ENCODE measurements around the gene SNPH.

Gene SNPH

GRCh38 chr20:1287787-1288569, 21.9 kb downstream of the SNPH start:
- peak in 4 of 14 donors; percentile 10 to 88 (median 40) for DNase-seq

DNA sequence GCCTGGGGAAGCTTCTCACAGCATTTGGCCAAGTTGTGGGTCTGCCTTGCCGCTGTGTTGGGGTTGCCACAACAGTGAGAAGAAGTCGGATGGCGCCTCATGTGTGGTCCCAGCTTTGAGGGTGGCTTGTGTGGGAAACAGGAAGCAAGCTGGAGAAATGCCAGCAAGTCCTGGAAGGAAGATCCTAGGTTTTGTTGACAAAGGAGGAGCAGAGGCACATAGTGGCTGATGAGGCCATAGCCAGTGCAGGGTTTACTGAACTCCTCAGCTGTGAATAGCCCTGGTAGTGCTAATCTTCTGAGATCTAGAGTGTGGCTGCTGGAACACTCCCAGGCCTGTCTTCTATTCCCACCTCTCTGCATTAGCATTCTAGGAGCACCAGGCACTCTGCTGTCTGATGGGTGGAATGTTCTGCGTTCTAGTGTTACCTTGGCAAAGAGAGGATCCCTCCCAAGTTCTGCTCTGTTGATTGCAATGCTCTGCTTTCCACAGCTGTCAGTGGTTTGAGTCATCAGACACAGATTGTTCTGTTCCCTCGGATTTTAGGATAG, 25.2 kb downstream of the SNPH start:
- no peak for DNase-seq

GRCh38 chr20:1292620-1293019, 26.5 kb downstream of the SNPH start:
- no peak for DNase-seq

DNA sequence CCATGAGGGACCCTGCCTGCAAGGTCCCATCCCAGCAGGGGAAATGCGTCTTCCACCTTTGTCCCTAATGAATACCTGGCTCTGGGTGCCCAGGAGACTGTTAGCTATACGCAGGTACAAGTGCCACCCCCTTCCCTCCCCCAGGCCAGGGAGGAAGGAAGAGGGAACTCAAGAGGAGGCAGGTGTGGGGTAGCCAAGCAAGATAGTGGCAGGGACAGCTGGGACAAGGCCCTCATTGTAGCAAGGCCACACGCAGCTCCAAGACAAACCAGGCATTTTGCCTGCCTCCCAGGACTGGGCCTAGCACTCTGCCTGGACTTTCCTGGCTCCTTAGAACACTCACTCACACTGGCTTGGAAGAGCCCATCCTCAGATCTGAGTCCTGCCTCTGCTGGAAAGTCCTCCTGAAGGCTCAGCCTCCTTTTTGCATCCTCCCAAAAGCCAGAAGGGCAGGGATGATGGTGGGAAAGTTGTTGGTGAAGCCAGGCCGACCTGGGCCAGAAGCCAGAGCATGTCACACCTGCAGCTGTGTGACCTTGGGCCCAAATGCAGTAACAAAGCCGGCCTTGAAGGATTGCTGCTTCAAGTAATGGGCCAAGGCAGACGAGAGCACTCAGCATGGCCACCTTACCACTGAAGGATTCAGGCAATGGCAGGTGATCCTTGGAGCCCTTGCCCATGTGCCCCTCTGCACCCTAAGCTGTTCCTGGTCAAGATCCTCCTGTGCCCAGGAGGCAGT, 27.7 kb downstream of the SNPH start:
- DNase-seq: no peak

GRCh38 chr20:1294497-1294896, 28.4 kb downstream of the SNPH start:
- DNase-seq: no peak

- DNase-seq: no peak
Observed at GRCh38 chr20:1295276-1295930, 29.3 kb downstream of the SNPH start.

DNA sequence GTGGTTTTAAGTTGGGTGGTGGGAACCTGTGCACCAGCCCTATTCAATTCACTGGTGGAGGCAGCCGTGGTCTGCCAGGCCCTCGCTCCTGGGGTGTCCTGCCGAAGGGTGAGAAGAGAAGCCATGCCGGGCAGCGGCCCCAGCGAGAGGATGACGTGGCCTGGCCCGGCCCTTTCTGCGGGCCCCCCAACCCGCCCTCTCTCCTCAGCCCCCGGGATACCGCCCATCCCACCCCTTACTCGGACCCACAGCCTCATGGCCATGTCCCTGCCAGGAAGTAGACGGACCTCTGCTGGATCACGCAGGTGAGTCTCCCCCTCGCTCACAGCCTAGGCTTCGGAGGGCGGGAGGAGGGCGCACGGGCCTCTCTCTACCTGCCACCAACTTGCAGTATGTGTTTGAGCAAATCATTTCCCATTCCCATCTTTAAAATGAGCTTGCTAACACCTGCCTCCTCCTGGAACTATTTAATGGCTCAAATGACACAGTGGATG, 30.1 kb downstream of the SNPH start:
- DNase-seq: no peak

GRCh38 chr20:1296922-1297321, 30.8 kb downstream of the SNPH start:
- no peak for DNase-seq

GRCh38 chr20:1297486-1297885, 31.4 kb downstream of the SNPH start:
- peak in 1 of 14 donors; percentile 64 for DNase-seq

DNA sequence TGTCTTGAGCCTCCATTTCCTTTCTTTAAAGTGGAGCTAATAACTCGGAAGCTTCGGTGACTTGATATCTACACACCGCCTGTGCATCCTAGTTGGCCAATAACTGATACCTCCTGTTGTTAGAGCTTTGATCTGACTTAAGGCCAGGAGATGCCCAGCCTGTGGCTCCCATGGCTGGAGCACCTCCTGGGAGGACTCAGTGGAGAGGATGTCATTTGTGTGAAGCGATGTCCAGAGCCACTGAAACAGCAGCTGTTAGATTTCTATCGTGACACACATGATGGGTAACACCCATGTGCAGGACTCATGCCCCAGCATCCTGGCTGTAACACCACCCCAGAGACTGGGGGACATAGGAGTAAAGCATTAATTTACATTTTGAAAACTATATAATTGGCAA, 32.1 kb downstream of the SNPH start:
- DNase-seq: no peak

GRCh38 chr20:1298888-1299511, 32.9 kb downstream of the SNPH start:
- no peak for DNase-seq

- no peak for DNase-seq
Observed at GRCh38 chr20:1299522-1299921, 33.4 kb downstream of the SNPH start.

DNA sequence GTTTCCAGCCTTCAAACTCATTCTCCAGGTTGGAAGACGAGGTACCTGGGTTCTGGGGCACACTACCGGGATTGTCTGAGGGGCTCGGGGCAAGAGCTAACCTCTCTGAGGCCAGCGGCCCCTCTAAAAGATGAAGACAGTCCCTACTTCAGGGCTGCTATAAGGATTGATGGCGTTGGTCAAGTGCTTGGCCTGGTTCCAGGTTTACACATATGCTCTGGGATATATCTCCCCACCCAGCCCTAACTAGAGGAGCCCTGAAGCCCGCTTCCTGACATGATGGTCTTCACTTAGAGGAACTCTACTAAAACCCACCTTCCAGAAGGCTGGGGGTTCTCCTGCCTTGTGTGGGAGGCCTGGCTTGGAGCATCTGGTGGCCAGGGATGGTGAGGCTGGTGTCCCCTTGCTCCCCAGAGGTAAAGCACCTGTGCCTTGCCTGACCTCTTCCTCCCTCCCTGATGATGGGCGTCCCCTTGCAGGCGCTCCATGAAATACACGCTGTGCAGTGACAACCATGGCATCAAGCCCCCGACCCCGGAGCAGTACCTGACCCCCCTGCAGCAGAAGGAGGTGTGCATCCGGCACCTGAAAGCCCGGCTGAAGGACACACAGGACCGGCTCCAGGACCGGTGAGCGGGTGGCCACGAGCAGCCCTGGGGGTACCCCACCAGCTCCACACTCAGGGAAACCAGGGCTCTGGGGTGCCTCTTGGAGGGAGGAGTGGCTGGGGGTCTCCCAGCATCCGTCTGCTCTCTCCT, 34.2 kb downstream of the SNPH start:
- no peak for DNase-seq

DNA sequence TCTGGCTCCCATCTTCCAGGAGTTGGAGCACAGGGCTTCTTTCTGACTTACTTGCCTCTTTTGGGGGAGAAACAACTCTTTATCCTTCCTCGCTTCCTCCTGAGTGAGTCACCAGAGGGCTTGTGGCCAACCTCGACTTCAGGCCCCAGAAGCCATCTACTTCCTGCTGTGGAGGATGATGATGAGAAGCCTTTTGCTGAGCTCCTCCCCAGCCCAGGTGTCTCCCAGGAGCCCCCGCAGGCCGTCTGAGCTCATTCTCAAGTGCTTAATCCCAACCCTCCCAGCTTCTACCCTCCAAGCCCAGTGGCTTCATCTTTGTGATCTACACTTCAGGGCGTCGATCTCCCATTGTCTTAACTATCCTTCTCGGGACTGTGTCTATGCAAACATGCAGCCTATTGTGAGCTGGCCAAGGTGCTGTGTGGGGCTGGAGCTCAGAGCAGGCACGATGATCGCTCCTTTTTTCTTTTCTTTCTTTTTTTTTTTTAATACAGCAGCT, 35.0 kb downstream of the SNPH start:
- DNase-seq: no peak

- DNase-seq: peak in 2 of 14 donors; percentile 59 to 99
Observed at GRCh38 chr20:1302685-1303541, 36.8 kb downstream of the SNPH start.

DNA sequence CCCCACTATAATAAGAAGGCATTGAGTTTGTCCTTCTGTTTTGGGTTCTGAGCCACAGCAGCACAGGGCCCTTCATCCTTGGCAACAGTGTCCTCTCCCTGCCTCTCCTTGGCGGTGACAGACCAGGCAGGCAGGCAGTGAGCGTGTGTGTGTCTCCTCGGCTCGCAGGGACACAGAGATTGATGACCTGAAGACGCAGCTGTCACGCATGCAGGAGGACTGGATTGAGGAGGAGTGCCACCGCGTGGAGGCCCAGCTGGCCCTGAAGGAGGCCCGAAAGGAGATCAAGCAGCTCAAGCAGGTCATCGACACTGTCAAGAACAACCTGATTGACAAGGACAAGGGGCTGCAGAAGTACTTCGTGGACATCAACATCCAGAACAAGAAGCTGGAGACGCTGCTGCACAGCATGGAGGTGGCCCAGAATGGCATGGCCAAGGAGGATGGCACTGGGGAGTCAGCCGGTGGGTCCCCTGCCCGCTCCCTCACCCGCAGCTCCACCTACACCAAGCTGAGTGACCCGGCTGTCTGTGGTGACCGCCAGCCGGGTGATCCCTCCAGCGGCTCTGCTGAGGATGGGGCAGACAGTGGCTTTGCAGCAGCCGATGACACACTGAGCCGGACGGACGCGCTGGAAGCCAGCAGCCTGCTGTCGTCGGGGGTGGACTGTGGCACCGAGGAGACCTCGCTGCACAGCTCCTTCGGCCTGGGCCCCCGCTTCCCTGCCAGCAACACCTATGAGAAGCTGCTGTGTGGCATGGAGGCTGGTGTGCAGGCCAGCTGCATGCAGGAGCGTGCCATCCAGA, 38.8 kb downstream of the SNPH start:
- DNase-seq: peak in 1 of 14 donors; percentile 17

DNA sequence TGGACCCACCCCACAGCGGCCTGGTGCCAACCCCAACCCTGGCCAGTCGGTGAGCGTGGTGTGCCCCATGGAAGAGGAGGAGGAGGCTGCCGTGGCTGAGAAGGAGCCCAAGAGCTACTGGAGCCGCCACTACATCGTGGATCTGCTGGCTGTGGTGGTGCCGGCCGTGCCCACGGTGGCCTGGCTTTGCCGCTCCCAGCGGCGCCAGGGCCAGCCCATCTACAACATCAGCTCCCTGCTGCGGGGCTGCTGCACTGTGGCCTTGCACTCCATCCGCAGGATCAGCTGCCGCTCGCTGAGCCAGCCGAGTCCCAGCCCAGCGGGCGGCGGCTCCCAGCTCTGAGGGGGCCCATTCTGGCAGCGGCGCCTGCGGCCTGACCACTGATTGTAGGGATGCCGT, 39.6 kb downstream of the SNPH start:
- no peak for DNase-seq

DNA sequence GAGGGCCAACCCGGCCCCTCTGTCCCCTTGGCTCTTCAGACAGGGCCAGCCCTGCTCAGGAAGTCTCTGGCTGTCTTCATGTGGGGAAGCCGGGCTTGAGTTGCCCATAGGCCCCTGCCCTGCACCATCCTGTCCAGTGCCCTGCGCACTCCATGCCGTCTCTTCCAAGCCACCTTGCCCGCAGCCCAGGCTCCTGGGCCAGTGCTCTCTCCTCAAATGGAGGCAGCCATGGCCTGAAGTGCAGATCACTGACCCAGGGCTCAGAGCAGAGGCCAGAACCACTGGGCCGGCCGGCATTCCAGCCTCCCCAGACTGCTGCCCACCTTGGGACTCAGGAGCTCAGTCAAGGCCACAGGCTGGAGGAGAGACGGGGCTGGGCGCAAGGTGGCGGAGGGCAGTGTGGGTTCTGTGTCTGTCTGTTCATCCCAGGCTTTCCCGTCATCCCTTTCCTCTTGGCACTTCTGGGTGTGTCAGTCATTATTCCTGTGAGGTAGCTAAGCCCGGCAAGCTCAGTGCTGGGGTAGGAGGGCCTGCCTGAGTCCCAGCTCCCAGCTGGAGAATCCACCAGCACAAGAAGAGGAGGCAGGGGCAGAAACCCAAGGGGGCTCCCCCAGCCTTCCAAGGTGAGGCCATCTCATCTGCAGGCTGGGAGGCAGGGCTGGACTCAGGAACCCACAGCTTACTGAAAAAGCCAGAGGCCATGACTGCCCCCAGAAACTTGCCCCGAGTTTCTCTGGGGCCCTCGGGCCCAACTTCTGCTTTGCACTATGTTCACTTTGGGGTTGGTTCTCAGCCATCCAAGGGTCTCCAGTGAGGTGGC, 40.4 kb downstream of the SNPH start:
- no peak for DNase-seq

DNA sequence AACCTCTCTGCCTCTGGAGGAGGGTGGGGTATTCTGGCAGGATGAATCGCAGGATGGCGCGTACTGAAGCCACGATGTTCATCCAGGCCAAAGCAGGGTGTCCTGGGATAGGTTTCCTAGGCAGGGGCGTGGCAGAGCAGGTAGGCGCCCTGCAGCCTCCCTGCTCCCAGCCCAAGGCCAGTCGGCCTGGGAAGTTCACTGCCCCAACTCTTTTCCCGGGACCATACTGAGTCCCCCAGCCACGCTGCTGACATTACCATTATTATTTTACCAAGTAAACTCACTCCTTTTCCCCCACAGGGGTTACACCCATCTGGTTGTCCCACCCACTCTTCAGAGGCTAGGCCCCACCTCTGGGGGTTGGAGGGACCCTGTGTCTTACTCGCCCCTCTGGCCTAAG, 41.1 kb downstream of the SNPH start:
- DNase-seq: no peak

All from C1 segment of cervical spinal cord (tissue), 14 donors.